GM21737 (cell line): ENCODE results near the gene MARK2.
A peak's percentile ranks its signal among the peaks of the same experiment; 100 is the strongest.

Experiments
- ATAC-seq: cut with Tn5 transposase; IDR thresholded peaks from one replicate; pipeline ENCODE4 v1.9.1; 2021; ENCODE audit warnings: mild to moderate bottlenecking, moderate library complexity; ENCODE audit not compliant: unreplicated experiment

Gene MARK2

DNA sequence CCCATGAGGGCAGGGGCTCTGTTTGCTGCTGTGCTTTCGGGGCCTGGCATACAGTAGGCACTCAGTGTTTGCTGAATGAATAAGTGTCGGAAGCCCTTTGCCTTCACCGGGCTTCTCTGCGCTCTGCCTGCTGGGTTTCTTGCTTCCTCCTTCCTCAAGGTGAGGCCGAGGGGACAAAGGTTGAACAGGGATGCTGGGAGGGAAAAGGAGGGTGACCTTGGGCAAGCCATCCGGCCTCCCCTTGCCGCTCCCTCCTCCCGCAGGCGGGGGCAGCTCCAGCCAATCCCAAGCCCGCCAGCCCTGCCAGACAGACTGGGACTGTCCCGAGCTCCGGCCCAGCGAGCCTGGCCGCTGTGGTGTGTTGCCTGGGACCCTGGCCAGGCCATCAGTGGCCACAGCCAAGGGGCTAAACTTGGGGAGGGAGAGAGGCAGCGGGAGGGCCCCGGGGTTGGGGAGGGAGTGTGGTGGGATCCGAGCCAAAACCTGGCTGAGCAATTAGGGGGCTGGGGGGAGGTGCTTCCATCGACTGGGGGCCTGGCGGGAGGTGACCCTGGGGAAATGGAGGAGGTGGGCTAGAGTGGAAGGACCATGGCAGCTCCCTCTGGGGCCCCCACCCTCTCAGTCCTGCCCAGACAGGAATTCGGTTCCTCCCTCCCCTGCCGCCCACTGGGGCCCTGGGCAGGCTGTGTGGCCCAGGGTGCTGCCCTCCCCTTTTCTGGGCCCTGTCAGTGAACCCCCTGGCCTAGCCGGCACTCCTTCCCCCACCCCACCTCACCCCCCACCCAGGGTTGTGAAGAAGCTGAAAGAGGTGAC lies 81.4 kb downstream of the MARK2 start:
- ATAC-seq = no peak

DNA sequence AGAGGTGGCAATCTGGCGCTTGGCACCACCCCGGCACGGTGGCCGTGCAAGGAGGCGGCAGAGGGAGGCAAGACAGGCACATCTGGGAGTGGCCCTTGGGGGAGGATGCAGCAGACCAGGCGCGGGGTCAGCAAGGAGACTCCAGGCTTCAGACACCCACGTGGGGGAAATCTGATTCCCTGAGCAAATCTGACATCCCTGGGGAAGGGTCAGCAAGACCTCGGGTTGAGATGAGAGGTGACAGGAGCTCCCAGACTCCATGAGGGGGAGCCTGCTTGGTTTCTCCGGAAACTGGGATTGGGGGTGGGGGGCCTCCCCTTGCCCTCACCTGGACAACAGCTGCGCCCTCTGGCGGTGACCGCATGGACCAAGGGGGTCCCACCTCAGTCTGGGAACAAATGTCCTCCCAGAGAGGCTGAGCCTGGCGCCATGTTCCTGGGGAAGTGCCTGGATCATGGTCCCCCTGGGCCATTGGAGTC lies 82.1 kb downstream of the MARK2 start:
- no peak for ATAC-seq

DNA sequence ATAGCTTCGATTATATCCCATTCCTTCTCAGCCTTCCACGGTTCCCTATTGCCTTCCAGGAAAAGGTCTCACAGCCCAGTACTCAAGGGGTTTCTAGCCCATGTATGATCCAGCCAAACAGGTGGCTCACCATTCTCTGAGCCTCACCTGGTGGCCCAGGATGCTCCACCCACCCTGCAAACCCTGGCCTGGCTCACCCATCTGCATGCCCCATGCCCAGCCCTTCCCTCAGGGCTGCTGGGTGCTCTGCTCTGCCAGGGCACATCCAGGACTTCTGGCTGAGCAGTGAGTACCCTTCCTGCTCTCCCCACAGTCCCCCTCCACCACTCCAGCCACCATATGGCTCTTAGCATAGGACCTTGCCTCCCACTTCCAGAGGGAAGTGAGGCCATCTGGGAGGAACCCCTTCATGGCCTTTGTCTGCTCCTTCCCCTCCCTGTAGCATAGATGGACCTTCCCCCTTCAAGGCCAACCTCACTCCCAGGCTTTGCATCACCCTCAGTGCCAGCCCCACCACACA lies 83.8 kb downstream of the MARK2 start:
- no peak for ATAC-seq

DNA sequence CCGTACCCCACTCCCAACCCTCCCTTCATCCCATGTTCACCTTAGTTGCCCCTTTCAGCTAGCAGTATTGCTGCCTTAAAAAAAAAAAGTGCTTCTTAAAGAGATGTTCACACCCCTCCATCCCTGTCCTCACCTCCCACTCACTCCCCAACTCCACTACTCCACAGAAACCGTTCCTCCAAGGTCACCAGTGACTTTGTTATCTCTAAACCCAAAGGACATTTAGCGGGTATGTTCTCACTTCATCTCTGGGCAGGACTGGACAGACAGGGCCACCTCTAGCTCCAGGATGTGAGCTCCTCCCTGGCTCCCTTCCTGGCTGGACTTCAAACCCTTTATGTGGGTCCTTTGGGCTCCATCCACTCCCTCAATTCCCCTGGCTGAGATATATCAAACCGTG lies 84.4 kb downstream of the MARK2 start:
- no peak for ATAC-seq

DNA sequence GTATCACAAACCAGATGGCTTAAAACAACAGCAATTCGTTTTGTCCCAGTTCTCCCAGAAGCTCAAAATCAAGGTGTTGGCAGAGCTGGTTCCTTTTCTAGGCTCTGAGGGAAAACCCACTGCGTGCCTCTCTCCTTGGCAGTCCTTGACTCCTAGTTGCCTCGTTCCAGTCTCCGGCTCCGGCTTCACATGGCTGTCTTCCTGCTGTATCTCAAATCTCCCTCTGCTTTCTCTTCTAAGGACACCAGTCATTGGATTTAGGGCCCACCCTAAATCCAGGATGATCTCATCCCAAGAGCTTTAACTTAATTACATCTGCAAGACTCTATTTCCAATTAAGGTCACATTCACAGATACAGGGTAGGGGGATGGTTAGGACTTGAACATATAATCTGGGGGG lies 90.7 kb downstream of the MARK2 start:
- ATAC-seq = no peak

DNA sequence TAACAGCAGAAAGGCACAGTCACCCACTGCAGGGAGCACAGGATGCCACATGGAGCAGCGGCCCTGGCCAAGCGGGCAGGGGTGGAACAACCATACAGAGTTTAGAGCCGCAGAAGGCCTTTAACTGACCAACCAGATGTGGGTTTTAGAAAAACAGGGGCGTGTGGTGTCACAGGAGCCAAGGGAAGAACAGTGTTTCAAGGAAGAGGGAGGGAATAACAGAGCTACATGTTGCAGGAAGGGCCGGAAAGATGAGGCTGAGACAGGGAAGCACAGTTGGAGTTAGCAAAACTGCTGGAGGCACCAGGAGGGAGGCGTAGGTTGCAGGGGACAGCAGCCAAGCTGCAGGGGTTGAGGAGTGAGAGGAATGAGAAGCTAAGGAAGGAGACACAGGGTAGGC lies 92.1 kb downstream of the MARK2 start:
- no peak for ATAC-seq

DNA sequence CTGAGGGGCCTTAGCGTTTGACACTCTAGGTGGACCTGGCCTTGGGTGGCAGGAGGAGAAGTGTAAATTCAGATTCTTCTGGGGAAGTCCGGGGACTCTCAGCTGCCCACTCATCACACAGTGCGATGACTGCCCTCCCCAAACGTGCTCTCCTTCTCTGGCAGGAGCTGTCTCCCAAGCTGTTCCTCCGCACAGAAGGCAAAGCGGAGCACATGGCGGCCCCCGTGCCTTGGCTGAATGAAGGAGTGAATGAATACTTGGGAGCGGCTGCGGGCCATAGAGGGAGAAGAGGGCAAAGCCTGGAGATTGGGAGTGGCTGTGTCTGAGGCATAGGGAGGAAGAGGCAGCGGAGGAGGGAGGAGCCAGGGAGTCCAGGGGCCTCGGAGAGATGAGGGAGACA lies 93.0 kb downstream of the MARK2 start:
- no peak for ATAC-seq

DNA sequence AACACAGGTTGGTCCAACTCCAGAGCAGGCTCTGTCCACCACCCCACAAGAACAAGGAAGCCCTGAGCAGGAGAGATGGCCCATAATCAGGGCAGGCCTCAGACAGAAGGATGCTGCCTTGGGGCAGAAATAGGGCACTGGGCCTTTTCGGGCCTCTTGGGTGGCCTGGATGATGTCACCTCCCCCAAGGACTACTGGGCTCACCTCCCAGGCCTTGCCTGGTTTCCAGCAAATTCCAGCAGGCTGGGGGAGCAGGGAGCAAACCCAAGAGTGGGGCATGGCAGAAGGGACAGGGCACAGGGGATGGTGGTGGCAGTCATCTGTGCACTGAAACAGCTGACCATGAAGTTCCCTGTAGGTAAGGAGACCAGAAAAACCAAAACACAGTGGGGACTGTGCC lies 94.5 kb downstream of the MARK2 start:
- no peak for ATAC-seq

DNA sequence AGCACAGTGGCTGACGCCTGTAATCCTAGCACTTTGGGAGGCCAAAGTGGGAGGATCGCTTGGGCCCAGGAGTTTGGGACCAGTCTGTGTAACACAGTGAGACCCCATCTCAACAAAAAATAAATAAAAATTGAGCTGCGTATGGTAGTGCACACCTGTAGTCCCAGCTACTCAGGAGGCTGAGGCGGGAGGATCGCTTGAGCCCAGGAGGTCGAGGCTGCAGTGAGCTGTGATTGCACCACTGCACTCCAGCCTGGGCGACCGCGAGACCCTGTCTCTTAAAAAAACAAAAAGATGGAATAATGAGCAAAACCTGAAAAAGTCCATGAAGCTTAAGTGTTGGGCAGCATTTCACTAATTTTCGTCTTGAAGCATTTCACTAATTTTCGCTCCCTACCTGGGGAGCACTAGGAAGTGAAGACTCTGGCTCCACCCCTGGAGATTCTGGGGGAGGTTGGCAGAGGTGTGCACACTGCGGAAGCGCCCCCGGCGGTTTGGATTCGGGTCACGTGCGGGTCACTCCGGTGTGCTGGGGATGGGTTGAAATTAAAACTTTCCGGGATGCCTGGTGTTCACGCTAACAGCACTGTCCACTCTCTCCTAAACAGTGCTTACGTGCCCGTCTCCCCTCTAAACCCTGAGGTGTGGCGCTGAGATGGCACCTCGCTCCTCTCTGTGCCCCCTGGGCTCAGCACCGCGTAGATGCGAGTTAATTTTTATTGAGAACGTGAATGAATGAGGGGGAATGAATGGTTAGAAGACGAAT lies 99.0 kb downstream of the MARK2 start:
- peak; percentile 3 for ATAC-seq

DNA sequence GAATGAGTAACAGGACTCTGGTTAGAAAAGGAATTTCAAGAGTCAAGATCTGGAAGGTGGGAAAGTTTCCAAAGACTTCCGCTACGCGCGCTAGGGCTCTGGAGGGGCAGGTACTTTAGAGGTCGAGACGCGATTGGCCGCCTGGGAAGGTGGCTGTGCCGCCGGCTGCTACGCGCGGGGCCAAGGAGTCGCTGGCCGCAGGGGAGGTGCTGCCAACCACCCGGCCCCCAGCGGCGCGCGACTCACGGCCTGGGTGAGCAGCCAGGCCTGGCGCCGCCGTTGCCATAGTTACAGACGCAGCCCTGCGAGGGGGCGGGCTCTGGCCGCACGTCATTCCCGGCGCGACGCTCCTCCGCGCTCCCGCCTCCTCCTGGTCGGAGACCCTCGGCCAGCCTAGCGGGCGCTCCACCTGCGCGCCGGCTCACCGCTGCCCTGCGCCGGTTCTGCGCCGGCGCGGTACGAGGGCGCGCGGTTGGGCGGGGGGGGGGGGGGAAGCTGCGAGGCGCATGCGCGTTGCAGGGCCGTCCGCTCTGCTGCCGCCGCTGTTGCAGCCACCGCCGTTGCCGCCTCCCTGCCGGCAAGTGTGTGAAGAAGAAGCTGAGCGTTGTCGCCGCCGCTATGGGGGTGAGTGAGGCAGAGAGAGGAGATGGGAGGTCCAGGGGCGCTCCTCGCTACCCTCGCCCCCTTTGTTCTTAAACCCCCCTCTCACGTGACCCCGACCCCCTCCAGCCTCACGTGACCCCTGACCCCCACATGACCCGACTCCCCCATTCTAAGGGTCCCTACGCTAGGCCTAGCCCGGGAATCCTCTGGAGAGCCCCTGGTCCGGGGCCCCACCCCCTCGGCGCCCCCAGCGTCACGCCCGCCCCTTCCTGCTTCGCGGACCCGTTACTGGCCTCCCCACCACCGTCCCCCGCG lies 99.8 kb downstream of the MARK2 start, which contains the start of gene NAA40:
NAA40 (plus strand) TSS at position 524 of the 918 bp plus-strand sequence; CDS start at position 619, 95 bp downstream.
- peak; percentile 93 for ATAC-seq

DNA sequence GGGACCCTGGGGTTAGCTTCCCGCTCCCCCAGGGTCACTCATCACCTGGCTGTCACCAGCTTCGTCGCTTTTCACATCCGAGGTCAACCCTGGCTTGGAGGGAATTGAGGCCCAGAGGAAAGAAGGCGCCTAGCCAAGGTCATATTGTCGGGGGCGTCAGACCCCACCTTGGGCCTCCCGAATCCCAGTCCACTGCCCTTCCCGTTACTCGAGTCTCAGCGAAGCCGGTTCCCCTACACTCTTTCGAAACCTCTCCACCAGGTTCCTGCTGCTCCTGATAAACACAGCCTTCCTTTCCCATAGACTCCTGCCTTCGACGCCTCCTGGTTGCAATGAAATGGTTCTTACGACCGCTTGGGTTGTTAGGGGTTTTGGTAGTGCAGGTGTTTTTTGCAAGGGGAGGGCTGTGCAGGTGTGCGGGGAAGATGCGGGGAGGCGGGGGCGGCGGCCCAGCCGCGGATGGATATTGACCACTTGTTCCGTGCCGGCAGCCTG lies 100.5 kb downstream of the MARK2 start:
- no peak for ATAC-seq

DNA sequence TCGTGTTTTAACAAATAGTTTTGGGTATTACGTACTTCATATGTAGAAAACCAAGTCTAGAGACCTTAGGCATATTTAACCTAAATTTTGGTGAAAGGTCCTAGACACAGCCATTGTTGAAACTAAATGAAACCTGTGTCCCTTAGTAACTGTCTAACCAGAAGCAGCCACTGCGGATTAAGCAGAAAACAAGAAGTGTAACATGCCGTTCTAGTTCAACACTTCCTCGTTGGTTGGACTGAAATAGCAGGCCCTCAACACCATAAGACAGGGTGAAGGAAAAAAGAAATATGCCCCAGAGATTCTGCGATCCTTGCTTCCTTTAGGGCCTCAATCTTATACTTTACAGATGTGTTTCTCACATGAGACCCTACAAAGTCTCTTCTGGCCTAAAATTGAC lies 101.9 kb downstream of the MARK2 start:
- no peak for ATAC-seq

DNA sequence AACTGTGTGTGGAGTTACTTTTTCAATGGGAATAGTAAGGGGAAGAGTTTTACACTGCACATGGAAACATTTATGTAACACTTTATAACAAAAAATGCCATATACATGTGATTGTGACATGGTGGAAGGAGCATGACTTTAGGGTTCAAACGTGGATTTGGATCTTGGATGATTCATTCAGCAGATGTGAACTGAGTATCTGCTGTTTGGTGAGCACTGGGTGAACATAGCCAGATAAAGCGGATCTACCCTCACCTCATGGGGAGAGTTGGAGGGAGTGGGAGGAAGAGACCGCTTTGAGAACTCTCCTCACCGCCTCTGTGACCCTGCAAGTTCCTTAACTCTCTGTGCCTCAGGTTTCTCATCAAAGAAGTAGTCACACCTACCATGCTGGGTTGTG lies 103.0 kb downstream of the MARK2 start:
- no peak for ATAC-seq

DNA sequence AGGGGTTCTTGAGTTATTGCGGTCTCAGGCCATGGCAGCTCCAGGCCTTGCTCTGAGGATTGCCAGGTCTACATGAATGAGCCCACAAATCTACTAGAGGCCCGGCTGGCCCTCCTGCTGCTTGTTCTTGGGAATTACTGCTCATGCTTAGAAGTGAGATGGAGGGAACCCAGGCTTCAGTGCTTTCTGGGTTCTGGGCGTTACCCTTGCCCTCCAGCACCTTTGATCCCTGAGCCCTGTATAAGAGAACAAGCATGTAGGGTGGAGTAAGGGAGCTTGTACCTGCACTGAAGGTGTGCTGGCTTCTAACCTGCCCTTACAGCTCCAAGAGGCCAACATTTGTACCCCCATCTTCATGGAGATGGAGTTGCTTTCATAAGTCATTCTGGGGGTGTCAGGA lies 103.9 kb downstream of the MARK2 start:
- no peak for ATAC-seq

DNA sequence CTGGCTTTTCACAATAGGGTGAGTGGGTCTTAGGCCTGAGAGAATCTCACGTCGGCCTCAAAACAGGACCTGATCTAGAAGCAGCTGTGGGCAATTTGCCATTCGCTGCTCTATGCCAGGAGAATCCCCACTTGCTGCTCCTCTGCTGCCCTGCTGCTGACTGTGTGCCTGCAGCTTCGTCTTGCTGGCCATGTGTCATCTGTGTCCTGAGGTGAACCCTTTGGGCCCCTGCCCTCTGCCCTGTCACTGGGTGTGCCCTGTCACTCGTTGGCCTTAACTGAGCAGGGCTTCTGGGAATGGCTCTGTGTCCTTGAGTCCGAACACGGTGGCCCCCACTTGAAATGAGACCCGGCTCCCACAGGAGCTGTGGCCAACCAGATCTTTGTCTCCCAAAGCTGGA lies 106.1 kb downstream of the MARK2 start:
- no peak for ATAC-seq

DNA sequence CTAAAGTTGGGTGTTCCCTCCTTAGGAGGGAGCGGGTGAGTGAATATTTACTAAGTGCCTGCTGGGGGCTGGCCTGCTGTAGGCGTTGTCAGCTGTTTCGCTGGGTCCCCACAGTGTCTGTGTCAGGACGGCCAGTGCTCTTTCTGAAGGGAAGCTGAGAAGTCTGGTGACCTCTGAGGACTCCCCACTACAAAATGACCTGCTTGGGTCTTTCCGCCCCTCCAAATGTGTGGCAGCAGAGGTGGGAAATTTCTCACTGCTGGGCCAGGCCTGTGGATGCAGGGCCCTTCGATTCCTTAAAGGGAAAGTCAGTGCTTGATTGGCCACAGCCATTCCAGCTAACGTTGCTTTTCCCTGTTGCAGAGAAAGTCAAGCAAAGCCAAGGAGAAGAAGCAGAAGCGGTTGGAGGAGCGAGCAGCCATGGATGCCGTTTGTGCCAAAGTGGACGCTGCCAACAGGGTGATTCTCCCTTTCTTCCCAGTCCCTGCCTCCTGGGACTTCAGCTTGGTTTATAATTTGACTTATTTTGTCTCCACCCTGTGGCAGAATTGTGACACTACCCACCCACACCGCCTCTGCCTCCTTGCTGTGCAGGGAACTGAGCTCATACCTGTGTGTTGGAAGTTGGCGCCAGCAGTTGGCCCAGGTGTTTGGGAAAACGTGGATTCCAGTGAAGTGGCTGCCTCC lies 106.7 kb downstream of the MARK2 start:
- ATAC-seq = no peak

DNA sequence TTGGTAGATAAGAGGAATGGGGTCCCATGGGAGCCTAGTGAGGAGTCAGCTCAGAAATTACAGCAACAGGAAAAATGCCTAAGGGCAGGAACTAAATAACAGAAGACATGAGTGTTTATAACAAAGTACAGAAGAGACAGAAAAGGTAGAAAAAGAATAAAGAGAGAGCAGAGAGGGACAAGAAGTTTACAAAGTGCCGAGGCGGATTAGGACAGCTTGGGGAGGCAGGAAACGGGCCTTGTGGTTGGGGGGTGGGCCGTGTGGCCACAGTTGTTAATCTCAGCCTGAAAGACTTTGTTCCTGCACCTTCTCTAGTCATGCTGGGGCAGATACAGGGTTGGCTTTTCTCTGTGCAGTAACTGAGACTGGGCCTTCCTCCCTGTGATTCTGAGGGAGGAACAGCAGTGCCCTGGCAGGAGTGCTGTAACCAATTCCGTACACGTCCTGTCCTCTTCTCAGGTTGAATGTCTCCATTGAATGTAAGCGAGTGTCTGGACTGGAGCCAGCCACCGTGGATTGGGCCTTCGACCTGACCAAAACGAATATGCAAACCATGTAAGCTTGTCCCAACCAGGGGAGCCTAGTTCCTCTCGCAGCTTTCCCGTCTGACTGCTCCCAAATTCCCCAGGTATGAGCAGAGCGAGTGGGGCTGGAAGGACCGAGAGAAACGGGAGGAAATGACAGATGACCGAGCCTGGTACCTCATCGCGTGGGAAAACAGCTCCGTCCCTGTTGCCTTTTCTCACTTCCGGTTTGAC lies 113.0 kb downstream of the MARK2 start:
- ATAC-seq = peak; percentile 56

DNA sequence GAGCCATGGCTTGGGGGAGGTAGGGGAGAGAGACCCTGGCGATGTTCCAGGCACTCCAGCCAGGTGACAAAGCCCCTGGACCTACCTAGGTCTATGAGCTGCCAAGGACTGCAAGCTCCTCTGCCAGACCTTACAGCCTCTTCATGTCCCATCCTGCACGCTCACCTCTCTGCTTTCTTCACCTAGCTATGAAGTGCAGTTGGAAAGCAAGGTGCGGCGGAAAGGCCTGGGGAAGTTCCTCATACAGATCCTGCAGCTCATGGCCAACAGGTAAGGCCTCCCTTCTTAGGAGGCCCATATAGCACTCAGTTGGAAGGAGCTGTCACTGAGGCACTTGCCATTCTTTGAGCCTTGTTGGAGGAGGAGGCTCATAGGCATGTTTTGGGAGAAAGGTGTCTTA lies 113.7 kb downstream of the MARK2 start:
- no peak for ATAC-seq

DNA sequence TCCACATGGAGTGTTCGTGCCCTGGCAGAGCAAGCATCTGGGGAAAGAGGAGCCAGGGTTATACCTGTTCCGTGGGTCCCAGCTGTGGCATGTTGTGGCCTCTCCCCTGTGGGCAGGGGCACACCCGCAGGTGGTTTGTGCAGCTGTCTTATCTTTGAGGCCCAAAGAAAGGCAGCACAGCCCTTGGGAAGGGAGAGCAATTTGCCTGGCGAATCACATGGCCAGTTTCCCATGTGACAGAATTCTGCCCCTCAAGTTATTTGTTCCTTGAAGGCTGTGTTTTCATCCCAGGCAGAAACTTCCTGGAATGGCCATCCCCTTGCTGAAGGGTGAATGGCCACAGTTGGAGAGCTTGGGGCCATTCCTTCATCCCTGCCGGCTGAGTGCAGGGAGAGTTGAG lies 119.1 kb downstream of the MARK2 start:
- ATAC-seq = no peak
